K562 (cell line): ENCODE measurements around the gene ZNRF2.
"Not testable (repeated sequence)": the region's sequence is repeated elsewhere in the genome, so short reads cannot be mapped to it uniquely, and the experiment has no call there.

ENCODE experiments used
- FIP1L1 ChIP-seq: fragments of 200-400 bp; formaldehyde crosslinking; IDR thresholded peaks from 2 replicates; pipeline ENCODE4 v1.6.1; 2018; ENCODE audit warnings: mild to moderate bottlenecking, low read depth, low read length; ENCODE audit not compliant: poor library complexity, severe bottlenecking
- KAT7 ChIP-seq: sonication (generic); formaldehyde crosslinking; IDR thresholded peaks from 2 replicates; pipeline ENCODE4 v1.8.0; 2022; ENCODE audit warnings: missing genetic modification reagents, mild to moderate bottlenecking, borderline replicate concordance
- PHF8 ChIP-seq: fragments of 200-600 bp; sonication (generic); IDR thresholded peaks from 2 replicates; pipeline ENCODE4 v1.6.1; 2012; ENCODE audit warnings: mixed run types, mild to moderate bottlenecking, inconsistent platforms, low read length, moderate library complexity, borderline replicate concordance
- POLR2AphosphoS2 ChIP-seq: IDR thresholded peaks from 2 replicates; pipeline ENCODE4 v1.6.1; 2012; ENCODE audit warnings: low read length, improper control_type of control experiment
- SRSF1 ChIP-seq: fragments of 200-400 bp; formaldehyde crosslinking; IDR thresholded peaks from 2 replicates; pipeline ENCODE4 v1.6.1; 2017; ENCODE audit warnings: mild to moderate bottlenecking, low read depth, low read length, moderate library complexity
- TAF1 ChIP-seq: IDR thresholded peaks from 2 replicates; pipeline ENCODE4 v1.6.1; 2011; ENCODE audit warnings: mild to moderate bottlenecking, low read length, moderate library complexity; ENCODE audit not compliant: insufficient read depth, control insufficient read depth, severe bottlenecking; ENCODE audit errors: extremely low read depth
- ZNF232 ChIP-seq: sonication (generic); formaldehyde crosslinking; IDR thresholded peaks from 2 replicates; pipeline ENCODE4 v1.8.0; 2022; ENCODE audit warnings: mild to moderate bottlenecking, missing genetic modification reagents
- TF ChIP-seq, protein P1 (sequence below): fragments of 450-650 bp; conservative IDR thresholded peaks from 2 replicates; pipeline ENCODE4 v1.6.1; 2016; ENCODE audit warnings: missing genetic modification characterization, low read depth, mild to moderate bottlenecking, missing compliant biosample characterization, moderate library complexity
- TF ChIP-seq, protein P2 (sequence below), 3 experiments: IDR thresholded peaks in 2 of 3; conservative IDR thresholded peaks in 1 of 3; 2 replicates each; pipeline ENCODE4 v1.5.1; 2011 to 2012; ENCODE audit warnings: low read length in 3 of 3, mild to moderate bottlenecking in 3 of 3, control low read depth in 2 of 3, improper control_type of control experiment in 1 of 3, inconsistent platforms in 1 of 3, low read depth in 1 of 3, mixed read lengths in 1 of 3, moderate library complexity in 1 of 3; ENCODE audit not compliant: insufficient read depth in 2 of 3

DNA sequence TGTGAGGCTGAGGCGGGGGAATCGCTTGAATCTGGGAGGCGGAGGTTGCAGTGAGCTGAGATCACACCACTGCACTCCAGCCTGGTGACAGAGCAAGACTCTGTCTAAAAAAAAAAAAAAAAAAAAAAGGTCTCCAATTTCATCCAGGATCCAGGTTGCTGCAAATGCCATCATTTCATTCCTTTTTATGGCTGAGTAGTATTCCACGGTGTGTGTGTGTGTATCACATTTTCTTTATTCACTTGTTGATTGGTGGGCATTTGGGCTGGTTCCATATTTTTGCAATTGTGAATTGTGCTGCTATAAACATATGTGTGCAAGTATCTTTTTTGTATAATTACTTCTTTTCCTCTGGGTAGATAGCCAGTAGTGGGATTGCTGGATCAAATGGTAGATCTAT lies 19.2 kb upstream of the ZNRF2 start:
- TF ChIP-seq KAT7 (CRISPR knock-in tag); PHF8; TAF1; POLR2AphosphoS2; ZNF232 (CRISPR knock-in tag); FIP1L1; SRSF1: not testable (repeated sequence)
- TF ChIP-seq, protein P1, sequence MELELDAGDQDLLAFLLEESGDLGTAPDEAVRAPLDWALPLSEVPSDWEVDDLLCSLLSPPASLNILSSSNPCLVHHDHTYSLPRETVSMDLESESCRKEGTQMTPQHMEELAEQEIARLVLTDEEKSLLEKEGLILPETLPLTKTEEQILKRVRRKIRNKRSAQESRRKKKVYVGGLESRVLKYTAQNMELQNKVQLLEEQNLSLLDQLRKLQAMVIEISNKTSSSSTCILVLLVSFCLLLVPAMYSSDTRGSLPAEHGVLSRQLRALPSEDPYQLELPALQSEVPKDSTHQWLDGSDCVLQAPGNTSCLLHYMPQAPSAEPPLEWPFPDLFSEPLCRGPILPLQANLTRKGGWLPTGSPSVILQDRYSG (tag): not testable (repeated sequence)
- TF ChIP-seq, protein P2, sequence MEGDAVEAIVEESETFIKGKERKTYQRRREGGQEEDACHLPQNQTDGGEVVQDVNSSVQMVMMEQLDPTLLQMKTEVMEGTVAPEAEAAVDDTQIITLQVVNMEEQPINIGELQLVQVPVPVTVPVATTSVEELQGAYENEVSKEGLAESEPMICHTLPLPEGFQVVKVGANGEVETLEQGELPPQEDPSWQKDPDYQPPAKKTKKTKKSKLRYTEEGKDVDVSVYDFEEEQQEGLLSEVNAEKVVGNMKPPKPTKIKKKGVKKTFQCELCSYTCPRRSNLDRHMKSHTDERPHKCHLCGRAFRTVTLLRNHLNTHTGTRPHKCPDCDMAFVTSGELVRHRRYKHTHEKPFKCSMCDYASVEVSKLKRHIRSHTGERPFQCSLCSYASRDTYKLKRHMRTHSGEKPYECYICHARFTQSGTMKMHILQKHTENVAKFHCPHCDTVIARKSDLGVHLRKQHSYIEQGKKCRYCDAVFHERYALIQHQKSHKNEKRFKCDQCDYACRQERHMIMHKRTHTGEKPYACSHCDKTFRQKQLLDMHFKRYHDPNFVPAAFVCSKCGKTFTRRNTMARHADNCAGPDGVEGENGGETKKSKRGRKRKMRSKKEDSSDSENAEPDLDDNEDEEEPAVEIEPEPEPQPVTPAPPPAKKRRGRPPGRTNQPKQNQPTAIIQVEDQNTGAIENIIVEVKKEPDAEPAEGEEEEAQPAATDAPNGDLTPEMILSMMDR (IDR thresholded peaks at IDR 0.05 in 2 of 3, conservative IDR thresholded peaks at IDR 0.05 in 1 of 3; ENCODE audit: insufficient read depth in 2 of 3, low read depth in 1 of 3, low read length in 3 of 3): not testable (repeated sequence)
